ENCODE data around the gene ITGAL. TPM values are rescaled to one million over a fixed set of nuclear protein-coding genes. Genes with fewer than 3 reads are reported as not detected.

ITGAL gene
- total and polyA plus RNA-seq, 2 of the 13 experiments (the other 11 are each of a cell fraction or from before 2014, with no cell fraction given): 0.86 to 1.2 TPM

DNA sequence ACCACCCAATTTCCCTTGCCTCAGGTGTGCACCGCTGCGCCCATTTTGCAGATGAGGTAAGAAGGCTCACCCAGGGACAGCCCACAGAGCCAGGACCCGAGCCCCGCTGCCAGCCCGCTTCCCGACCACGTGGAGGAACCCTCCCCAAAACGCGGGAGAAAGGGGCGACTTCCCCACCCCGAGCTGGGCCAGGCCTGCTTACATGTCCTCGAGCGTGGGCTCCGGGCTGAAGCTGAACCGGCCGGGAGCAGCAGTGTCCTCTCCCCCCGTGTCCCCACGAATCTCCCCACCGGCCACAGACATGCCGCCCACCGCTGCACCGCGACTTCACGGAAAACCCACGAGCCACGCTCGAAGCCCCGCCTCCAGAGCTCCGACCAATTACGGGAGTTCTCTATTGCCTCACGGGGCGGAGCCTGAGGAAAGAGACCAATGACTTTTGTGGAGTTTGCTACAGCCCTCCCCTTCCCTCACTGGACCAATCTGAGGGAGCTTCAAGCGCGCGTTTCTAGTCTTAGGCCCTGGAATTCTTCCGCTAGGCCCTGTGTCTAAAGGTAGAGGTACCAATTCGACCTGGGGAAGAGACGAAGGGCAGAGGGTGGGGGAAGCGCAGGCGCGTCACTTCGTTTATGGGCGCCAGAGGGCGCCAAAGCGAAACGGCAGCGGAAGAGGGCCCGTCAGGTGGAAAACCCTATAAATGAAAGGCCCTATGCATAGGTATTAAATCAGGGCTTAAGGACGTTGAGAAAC, 42.7 kb upstream of the ITGAL start, which contains the start of gene DCTPP1 (continued):
- TF ChIP-seq, protein P1, sequence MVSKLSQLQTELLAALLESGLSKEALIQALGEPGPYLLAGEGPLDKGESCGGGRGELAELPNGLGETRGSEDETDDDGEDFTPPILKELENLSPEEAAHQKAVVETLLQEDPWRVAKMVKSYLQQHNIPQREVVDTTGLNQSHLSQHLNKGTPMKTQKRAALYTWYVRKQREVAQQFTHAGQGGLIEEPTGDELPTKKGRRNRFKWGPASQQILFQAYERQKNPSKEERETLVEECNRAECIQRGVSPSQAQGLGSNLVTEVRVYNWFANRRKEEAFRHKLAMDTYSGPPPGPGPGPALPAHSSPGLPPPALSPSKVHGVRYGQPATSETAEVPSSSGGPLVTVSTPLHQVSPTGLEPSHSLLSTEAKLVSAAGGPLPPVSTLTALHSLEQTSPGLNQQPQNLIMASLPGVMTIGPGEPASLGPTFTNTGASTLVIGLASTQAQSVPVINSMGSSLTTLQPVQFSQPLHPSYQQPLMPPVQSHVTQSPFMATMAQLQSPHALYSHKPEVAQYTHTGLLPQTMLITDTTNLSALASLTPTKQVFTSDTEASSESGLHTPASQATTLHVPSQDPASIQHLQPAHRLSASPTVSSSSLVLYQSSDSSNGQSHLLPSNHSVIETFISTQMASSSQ (IDR thresholded peaks at IDR 0.05; ENCODE audit: low read depth): no peak; the same call in 1 of the 2 replicates
- TF ChIP-seq, protein P1 (CRISPR knock-in tag; IDR thresholded peaks at IDR 0.05; ENCODE audit: borderline replicate concordance): peak; percentile 48
- TF ChIP-seq SOX6 (IDR thresholded peaks at IDR 0.05): no peak
- TF ChIP-seq SOX6 (CRISPR knock-in tag; IDR thresholded peaks at IDR 0.05): peak; percentile 72
- TF ChIP-seq, protein P2, sequence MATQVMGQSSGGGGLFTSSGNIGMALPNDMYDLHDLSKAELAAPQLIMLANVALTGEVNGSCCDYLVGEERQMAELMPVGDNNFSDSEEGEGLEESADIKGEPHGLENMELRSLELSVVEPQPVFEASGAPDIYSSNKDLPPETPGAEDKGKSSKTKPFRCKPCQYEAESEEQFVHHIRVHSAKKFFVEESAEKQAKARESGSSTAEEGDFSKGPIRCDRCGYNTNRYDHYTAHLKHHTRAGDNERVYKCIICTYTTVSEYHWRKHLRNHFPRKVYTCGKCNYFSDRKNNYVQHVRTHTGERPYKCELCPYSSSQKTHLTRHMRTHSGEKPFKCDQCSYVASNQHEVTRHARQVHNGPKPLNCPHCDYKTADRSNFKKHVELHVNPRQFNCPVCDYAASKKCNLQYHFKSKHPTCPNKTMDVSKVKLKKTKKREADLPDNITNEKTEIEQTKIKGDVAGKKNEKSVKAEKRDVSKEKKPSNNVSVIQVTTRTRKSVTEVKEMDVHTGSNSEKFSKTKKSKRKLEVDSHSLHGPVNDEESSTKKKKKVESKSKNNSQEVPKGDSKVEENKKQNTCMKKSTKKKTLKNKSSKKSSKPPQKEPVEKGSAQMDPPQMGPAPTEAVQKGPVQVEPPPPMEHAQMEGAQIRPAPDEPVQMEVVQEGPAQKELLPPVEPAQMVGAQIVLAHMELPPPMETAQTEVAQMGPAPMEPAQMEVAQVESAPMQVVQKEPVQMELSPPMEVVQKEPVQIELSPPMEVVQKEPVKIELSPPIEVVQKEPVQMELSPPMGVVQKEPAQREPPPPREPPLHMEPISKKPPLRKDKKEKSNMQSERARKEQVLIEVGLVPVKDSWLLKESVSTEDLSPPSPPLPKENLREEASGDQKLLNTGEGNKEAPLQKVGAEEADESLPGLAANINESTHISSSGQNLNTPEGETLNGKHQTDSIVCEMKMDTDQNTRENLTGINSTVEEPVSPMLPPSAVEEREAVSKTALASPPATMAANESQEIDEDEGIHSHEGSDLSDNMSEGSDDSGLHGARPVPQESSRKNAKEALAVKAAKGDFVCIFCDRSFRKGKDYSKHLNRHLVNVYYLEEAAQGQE (IDR thresholded peaks at IDR 0.05; ENCODE audit: borderline replicate concordance in 1 of 2, low read depth in 1 of 2, low read length in 2 of 2): peak in 1 of 2 experiments; percentile 29; a peak in 1 of 4 replicates
- no peak for TF ChIP-seq GABPA (IDR thresholded peaks at IDR 0.05; ENCODE audit: low read depth, low read length)
- TF ChIP-seq GABPA (CRISPR knock-in tag; IDR thresholded peaks at IDR 0.05; ENCODE audit: low read depth): peak; percentile 80
- TF ChIP-seq ZNF34 (CRISPR knock-in tag; IDR thresholded peaks at IDR 0.05; ENCODE audit: borderline replicate concordance): 0 out of 2 replicates have a peak, but pooled peaks have one; percentile 64
- no peak; the same call in 1 of the 2 replicates for TF ChIP-seq ZNF121 (CRISPR knock-in tag; IDR thresholded peaks at IDR 0.05)
- TF ChIP-seq HOXA9 (CRISPR knock-in tag; IDR thresholded peaks at IDR 0.05; ENCODE audit: borderline replicate concordance): no peak
- TF ChIP-seq DR1 (CRISPR knock-in tag; IDR thresholded peaks at IDR 0.05): peak; percentile 83
- TF ChIP-seq KLF15 (CRISPR knock-in tag; IDR thresholded peaks at IDR 0.05; ENCODE audit: borderline replicate concordance): no peak; the same call in 1 of the 2 replicates
- TF ChIP-seq, protein P3, sequence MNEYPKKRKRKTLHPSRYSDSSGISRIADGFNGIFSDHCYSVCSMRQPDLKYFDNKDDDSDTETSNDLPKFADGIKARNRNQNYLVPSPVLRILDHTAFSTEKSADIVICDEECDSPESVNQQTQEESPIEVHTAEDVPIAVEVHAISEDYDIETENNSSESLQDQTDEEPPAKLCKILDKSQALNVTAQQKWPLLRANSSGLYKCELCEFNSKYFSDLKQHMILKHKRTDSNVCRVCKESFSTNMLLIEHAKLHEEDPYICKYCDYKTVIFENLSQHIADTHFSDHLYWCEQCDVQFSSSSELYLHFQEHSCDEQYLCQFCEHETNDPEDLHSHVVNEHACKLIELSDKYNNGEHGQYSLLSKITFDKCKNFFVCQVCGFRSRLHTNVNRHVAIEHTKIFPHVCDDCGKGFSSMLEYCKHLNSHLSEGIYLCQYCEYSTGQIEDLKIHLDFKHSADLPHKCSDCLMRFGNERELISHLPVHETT (CRISPR knock-in tag; conservative IDR thresholded peaks at IDR 0.05): peak; percentile 57
- TF ChIP-seq ZNF773 (CRISPR knock-in tag; IDR thresholded peaks at IDR 0.05; ENCODE audit: borderline replicate concordance): no peak
- TF ChIP-seq PAWR (CRISPR knock-in tag; IDR thresholded peaks at IDR 0.05; ENCODE audit: borderline replicate concordance): peak; percentile 89; the same call in 1 of the 2 replicates
- TF ChIP-seq, protein P4, sequence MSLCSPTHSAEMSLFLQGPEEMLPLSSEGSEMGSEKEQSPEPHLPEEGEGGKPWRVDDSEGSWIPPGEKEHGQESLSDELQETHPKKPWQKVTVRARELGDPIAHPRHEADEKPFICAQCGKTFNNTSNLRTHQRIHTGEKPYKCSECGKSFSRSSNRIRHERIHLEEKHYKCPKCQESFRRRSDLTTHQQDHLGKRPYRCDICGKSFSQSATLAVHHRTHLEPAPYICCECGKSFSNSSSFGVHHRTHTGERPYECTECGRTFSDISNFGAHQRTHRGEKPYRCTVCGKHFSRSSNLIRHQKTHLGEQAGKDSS (CRISPR knock-in tag; IDR thresholded peaks at IDR 0.05; ENCODE audit: borderline replicate concordance, low read depth): peak; percentile 31; the same call in 1 of the 2 replicates
- peak; percentile 75 for TF ChIP-seq ATF1 (CRISPR knock-in tag; IDR thresholded peaks at IDR 0.05)
- TF ChIP-seq SIX4 (CRISPR knock-in tag; IDR thresholded peaks at IDR 0.05): no peak; the same call in 1 of the 2 replicates
- peak; percentile 70; the same call in 1 of the 2 replicates for TF ChIP-seq ARNT2 (CRISPR knock-in tag; IDR thresholded peaks at IDR 0.05; ENCODE audit: low read depth)
